GM19395 (cell line): ENCODE results near the gene PDE4B.

Experiments
- ATAC-seq: cut with Tn5 transposase; IDR thresholded peaks from one replicate; pipeline ENCODE4 v1.9.1; 2021; ENCODE audit warnings: mild to moderate bottlenecking, moderate library complexity; ENCODE audit not compliant: unreplicated experiment

PDE4B gene

GRCh38 chr1:65792669-65793358, at the start of gene PDE4B:
TSS of gene PDE4B (plus strand) at chr1:65792895.
- ATAC-seq: no peak

GRCh38 chr1:65744731-65745130, 48.0 kb upstream of the PDE4B start:
- ATAC-seq: no peak

GRCh38 chr1:65751961-65752360, 40.7 kb upstream of the PDE4B start:
- ATAC-seq: no peak

- no peak for ATAC-seq
These were observed 36.1 kb upstream of the PDE4B start for GRCh38 chr1:65756616-65757015.

- ATAC-seq: no peak
These were observed 35.2 kb upstream of the PDE4B start for GRCh38 chr1:65757531-65757930.

GRCh38 chr1:65758128-65758527, 34.6 kb upstream of the PDE4B start:
- no peak for ATAC-seq

- ATAC-seq: no peak
These were observed 33.2 kb upstream of the PDE4B start for GRCh38 chr1:65759516-65759915.

- ATAC-seq: peak; percentile 58
These were observed 30.4 kb upstream of the PDE4B start for GRCh38 chr1:65762081-65762862.

GRCh38 chr1:65764052-65764451, 28.6 kb upstream of the PDE4B start:
- ATAC-seq: no peak

- no peak for ATAC-seq
These were observed 27.1 kb upstream of the PDE4B start for GRCh38 chr1:65765631-65766030.

GRCh38 chr1:65769636-65770035, 23.1 kb upstream of the PDE4B start:
- ATAC-seq: no peak

GRCh38 chr1:65772607-65773006, 20.1 kb upstream of the PDE4B start:
- ATAC-seq: no peak

- no peak for ATAC-seq
These were observed 19.1 kb upstream of the PDE4B start for GRCh38 chr1:65773391-65774123.

GRCh38 chr1:65788762-65789161, 3.9 kb upstream of the PDE4B start:
- ATAC-seq: no peak

- no peak for ATAC-seq
These were observed 1.3 kb upstream of the PDE4B start for GRCh38 chr1:65791396-65791795.

- ATAC-seq: no peak
These were observed 660 bp upstream of the PDE4B start for GRCh38 chr1:65791801-65792668.

- no peak for ATAC-seq
These were observed 651 bp downstream of the PDE4B start for GRCh38 chr1:65793359-65793732.

- no peak for ATAC-seq
These were observed 2.6 kb downstream of the PDE4B start for GRCh38 chr1:65795311-65795710.

GRCh38 chr1:65799601-65800000, 6.9 kb downstream of the PDE4B start:
- no peak for ATAC-seq

GRCh38 chr1:65804584-65804983, 11.9 kb downstream of the PDE4B start:
- no peak for ATAC-seq

- peak; percentile 100 for ATAC-seq
These were observed 19.4 kb downstream of the PDE4B start for GRCh38 chr1:65812065-65812464.
